Measurements from ENCODE around the gene GGA1.

GGA1 gene

GRCh38 chr22:37674951-37675929, 66.6 kb downstream of the GGA1 start, which contains the start of gene LGALS1:
TSS of gene LGALS1 (plus strand) at chr22:37675636. CDS start at chr22:37675703, 67 bp downstream.
- DNase-seq (ENCODE audit: low read depth): peak; percentile 16

- no peak for DNase-seq (ENCODE audit: low read depth)
These were observed 67.5 kb downstream of the GGA1 start for GRCh38 chr22:37675930-37676735.

GRCh38 chr22:37676736-37677492, 68.3 kb downstream of the GGA1 start:
- DNase-seq (ENCODE audit: low read depth): peak; percentile 91

- DNase-seq (ENCODE audit: low read depth): no peak
These were observed 68.9 kb downstream of the GGA1 start for GRCh38 chr22:37677493-37677974.

GRCh38 chr22:37678372-37678771, 69.7 kb downstream of the GGA1 start:
- DNase-seq (ENCODE audit: low read depth): no peak

- no peak for DNase-seq (ENCODE audit: low read depth)
These were observed 71.0 kb downstream of the GGA1 start for GRCh38 chr22:37679670-37680069.

- DNase-seq (ENCODE audit: low read depth): no peak
These were observed 71.7 kb downstream of the GGA1 start for GRCh38 chr22:37680191-37680851.

- no peak for DNase-seq (ENCODE audit: low read depth)
These were observed 72.4 kb downstream of the GGA1 start for GRCh38 chr22:37681001-37681424.

- peak; percentile 59 for DNase-seq (ENCODE audit: low read depth)
These were observed 73.0 kb downstream of the GGA1 start for GRCh38 chr22:37681556-37682049.
